Fibroblast of peridontal ligament (primary cell): ENCODE measurements around the gene MRPL39.
"Not testable (repeated sequence)": the region's sequence is repeated elsewhere in the genome, so short reads cannot be mapped to it uniquely, and the experiment has no call there.

Experiments used
- DNase-seq: peaks from one replicate; pipeline ENCODE4 v3.0.0-alpha.2; 2010; ENCODE audit errors: extremely low read depth

MRPL39 gene

GRCh38 chr21:25607151-25608043, at the start of gene MRPL39:
Gene MRPL39, minus strand, starts transcription at chr21:25607481. Its CDS starts 6 bp downstream, at chr21:25607475.
- DNase-seq = peak; percentile 83

DNA sequence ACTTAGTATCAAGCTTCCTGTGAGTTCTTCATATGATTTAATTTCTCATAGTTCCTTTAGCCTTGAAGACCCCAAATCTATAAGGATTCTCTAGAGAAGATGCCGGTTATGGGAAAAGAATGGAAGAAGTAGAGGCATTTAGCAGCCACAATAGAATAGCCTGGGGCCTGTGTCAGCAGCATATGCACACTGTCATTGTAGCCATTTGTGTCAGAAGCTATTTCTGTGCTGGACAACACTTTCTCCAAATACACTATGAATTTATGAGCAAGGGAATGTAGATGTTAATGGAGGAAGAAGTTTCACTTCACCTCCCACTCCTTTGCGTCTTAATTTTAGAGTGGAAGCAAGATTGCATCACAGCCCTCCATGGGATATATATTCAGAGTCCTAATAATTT, 49.1 kb upstream of the MRPL39 start:
- no peak for DNase-seq

- DNase-seq = no peak
These were observed 41.9 kb upstream of the MRPL39 start for GRCh38 chr21:25649146-25649545.

GRCh38 chr21:25647647-25648046, 40.4 kb upstream of the MRPL39 start:
- DNase-seq = no peak

- DNase-seq = no peak
These were observed 39.2 kb upstream of the MRPL39 start for GRCh38 chr21:25646474-25646873.

GRCh38 chr21:25643486-25643885, 36.2 kb upstream of the MRPL39 start:
- no peak for DNase-seq

DNA sequence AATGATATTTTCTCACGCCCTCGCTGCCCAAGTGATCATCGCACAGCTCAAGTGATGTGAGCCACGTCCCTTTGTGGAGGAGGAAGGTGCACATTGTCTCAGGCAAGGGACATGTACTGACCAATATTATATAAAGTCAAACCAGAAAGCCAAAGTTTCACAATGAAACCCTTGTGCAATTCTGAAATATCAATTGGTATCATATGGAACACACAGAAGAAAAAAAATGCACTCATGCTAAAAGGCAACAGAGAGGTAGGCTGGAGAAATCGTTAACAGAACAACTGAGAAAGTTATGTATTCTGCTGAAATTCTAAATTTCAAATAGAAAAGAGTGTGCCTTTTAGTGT, 33.6 kb upstream of the MRPL39 start:
- DNase-seq = peak; percentile 47

- no peak for DNase-seq
These were observed 33.1 kb upstream of the MRPL39 start for GRCh38 chr21:25640202-25640942.

GRCh38 chr21:25639551-25640201, 32.4 kb upstream of the MRPL39 start:
- DNase-seq = no peak

- DNase-seq = peak; percentile 21
These were observed 31.6 kb upstream of the MRPL39 start, which contains the start of gene JAM2 for GRCh38 chr21:25638660-25639550. Gene JAM2, plus strand, starts transcription at chr21:25639258. Its CDS starts 564 bp downstream, at chr21:25639822.

DNA sequence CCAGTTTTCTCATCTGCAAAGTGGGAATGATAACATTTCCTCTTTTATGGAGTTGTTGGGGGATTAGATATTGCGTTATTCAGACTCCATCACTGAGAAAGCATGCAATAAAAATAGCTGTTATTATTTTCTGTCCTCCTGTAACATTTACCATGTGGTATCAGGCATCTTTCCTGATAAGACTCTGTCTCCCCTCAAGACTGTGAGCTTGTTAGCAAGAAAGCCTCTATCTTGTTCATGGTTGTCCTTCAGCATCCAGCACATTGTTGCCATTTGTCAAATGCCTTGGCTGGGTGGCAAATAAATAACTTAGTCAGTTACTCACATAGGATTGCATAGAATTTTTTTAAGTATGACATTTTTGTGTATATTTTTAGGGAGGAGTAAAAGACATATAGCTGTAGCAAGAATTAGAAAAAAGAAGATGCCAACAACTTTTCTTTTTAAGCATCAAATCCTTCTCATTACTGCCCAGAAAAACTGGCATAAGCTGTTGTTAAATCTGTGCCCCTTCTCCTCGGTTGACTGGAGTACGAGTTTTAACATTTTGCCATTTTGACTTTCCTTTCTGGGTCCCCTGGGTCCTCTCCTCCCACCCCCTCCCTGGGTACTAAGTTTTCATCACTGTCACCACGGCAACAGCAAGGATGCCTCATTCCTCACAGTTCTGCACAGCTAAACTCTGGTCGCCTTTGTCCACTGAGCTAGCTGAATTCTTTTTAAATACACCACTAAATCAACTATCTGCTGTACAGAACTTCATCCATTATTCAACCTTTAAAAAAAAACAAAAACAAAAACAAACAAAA, 30.8 kb upstream of the MRPL39 start:
- no peak for DNase-seq

DNA sequence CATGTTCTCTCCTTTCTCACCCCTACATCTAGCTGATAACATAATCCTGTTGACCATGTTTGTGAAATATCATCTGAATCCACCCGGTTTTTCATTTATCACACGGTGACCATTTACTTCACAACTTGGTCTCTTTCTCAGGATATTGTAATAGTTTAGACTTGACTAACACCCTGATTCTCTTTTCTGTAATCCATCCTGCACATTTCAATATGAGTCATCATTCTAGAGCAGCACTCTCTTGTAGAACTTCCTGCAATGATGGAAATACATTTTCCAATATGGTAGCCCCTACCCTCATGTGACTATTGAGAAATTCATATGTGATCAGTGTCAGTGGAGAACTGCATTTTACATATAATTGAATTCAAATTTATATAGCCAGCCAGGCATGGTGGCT, 29.4 kb upstream of the MRPL39 start:
- no peak for DNase-seq

DNA sequence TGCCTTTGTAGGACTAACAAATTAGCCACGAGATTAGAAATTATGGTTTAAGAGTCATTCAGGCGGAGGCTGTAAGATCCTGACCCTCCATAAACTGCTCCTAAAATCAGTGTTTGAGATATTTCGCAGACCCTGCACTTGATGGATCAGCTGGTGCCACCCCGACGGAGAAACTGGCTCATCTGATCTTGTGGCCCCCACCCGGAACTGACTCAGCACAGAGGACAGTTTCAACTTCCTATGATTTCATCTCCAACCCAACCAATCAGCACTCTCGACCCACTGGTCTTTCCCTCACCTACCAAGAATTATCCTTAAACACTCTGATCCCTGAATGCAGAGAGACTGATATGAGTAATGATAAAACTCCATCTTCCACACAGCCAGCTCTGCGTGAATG, 28.0 kb upstream of the MRPL39 start:
- DNase-seq = no peak

GRCh38 chr21:25632296-25632695, 25.0 kb upstream of the MRPL39 start:
- DNase-seq = no peak

GRCh38 chr21:25626757-25627156, 19.5 kb upstream of the MRPL39 start:
- no peak for DNase-seq

DNA sequence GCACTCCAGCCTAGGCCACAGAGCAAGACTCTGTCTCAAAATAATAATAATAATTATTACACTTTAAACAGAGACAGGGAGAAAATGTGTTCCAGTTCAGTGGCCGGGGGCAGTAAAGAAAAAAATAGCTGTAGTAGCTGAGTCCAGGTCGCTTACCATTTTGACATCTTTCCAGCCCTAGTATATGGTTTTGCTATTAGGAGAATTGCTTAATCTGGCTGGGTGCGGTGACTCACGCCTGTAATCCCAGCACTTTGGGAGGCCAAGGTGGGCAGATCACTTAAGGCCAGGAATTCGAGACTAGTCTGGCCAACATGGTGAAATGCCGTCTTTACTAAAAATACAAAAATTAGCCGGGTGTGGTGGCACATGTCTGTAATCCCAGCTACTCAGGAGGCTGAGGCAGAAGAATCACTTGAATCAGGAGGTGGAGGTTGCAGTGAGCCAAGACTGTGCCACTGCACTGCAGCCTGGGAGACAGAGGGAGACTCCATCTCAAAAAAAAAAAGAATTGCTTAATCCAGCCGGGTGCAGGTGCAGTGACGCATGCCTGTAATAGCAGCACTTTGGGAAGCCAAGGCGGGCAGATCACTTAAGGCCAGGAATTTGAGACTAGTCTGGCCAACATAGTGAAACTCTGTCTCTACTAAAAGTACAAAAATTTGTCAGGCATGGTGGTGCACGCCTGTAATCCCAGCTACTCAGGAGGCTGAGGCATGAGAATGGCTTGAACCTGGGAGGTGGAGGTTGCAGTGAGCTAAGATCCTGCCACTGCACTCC, 18.7 kb upstream of the MRPL39 start:
- not testable (repeated sequence) for DNase-seq

- peak; percentile 38 for DNase-seq
These were observed 17.8 kb upstream of the MRPL39 start for GRCh38 chr21:25625036-25625435.

- DNase-seq = no peak
These were observed 17.2 kb upstream of the MRPL39 start for GRCh38 chr21:25624511-25624910.

DNA sequence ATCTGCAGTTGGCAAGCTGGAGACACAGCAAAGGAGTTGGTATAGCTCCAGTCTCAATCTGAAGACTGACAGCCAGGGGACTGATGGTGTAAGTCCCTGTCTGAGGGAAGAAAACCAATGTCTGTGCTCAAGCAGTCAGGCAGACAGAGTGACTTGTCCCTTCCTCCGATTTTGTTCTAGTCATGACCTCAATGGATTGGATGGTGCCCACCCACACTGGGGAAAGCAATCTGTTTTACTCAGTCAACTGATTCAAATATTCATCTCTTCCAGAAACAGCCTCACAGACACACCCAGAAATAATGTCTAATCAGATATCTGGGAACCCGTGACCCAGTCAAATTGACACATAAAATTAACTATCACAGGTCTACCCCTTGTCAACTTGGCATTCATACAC, 11.9 kb upstream of the MRPL39 start:
- no peak for DNase-seq

- no peak for DNase-seq
These were observed 8.6 kb upstream of the MRPL39 start for GRCh38 chr21:25615880-25616279.
